NB4 (cell line): ENCODE data around the gene RGR.

ENCODE experiments used
- CTCF ChIP-seq: IDR thresholded peaks from one replicate; pipeline ENCODE4 v1.5.1; 2012; ENCODE audit warnings: low read depth, low read length
- MYC ChIP-seq: IDR thresholded peaks from 2 replicates; pipeline ENCODE4 v1.6.1; 2011; ENCODE audit warnings: low read depth, low read length
- POLR2A ChIP-seq: IDR thresholded peaks from 2 replicates; pipeline ENCODE4 v1.6.1; 2011; ENCODE audit warnings: mild to moderate bottlenecking; ENCODE audit not compliant: insufficient read length; ENCODE audit errors: extremely low read depth
- TF ChIP-seq, protein P1 (sequence below): IDR thresholded peaks from 2 replicates; pipeline ENCODE4 v1.6.1; 2011; ENCODE audit warnings: low read depth, low read length

DNA sequence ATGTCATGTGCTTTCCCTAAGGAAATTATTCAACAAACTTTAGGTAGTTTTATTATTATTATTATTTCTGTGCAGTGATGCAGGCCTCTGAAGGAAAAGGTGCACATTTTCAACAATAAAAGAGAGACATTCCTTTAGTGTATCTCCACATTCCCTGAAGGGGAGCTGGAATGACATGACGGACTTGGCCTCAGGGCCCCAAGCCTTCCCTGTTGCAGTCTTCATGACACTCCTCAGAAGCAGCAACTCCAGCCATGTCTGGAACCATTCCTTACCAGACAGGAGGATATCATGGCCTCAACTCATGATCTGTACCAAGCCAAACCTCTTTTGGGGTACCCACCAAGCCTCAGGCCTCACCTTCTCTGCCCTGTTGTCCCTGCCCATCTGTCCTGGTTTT lies 48.3 kb downstream of the RGR start:
- TF ChIP-seq CTCF (no peak), POLR2A (no peak), MYC (no peak)
- TF ChIP-seq, protein P1, sequence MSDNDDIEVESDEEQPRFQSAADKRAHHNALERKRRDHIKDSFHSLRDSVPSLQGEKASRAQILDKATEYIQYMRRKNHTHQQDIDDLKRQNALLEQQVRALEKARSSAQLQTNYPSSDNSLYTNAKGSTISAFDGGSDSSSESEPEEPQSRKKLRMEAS, result no peak
